Activated T-helper 9 cell treated with anti-CD3 and anti-CD28 coated beads, Interleukin-2, amount 50 U/mL, for 16 hours (primary cell): ENCODE measurements around the gene ZCCHC7.
"Not testable (repeated sequence)": the region's sequence is repeated elsewhere in the genome, so short reads cannot be mapped to it uniquely, and the experiment has no call there.

Experiments used
- DNase-seq: peaks from one replicate; pipeline ENCODE4 v3.0.0-alpha.2; 2020; ENCODE audit warnings: low read depth

Gene ZCCHC7

GRCh38 chr9:37251452-37251851 lies 131.1 kb downstream of the ZCCHC7 start:
- DNase-seq, result no peak

- DNase-seq, result no peak
These were observed 133.1 kb downstream of the ZCCHC7 start for GRCh38 chr9:37253377-37253937.

DNA sequence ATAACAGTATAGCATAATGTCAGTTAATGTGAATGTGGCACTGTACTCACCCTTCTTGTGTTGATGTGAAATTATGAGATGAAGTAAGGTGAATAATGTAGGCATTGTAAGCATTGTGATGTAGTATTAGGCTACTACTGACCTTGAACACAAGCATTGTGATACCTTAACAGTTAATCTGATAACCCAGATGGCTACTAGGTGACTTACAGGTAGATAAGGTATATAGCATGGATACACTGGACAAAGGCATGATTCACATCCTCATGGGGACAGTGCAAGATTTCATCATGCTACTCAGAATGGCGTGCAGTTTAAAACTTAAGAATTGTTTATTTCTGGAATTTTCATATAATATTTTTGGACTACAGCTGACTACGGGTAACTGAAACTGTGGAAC lies 134.8 kb downstream of the ZCCHC7 start:
- DNase-seq, result no peak

DNA sequence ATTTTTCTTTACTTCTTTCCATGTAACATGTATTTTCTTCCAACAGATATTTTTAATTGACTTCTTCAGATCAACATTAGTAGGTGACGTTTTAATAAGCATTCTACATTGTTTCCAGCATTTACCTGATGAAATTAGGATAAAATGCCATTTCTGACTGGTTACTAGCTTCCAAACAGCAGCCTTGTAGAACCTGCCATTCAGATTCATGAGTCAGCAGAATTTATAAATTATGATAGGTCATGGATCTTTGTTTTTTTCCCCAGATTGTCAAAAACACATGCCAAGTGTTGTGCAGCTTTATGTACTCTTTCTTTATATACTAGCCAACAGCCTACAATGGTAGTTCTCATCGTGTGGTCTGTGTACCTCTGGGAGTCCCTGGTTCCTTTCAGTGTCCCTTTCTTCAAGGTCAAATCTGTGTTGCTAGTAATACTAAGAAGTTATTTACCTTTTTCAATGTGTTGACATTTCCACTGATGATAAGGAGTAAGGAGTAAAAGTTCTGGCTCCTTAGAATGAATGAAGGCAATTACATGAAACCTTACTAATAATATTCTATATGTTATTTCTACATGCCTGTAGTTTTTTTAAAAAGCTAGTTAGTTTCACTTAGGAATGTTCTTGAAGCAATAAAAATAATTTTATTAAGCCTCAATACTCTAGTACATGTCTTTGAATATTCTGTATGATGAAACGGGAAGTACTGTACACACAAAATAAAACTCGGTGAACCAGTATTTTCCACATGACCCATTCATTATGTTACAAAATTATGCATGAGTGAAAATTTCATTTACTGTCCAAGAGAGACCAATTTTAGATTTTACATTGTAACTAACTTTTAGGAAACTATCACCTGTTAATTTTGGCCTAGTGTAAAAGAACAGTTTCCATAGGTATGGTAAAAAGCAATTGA lies 135.8 kb downstream of the ZCCHC7 start:
- no peak for DNase-seq

- DNase-seq, result no peak
These were observed 139.6 kb downstream of the ZCCHC7 start for GRCh38 chr9:37259951-37260350.

DNA sequence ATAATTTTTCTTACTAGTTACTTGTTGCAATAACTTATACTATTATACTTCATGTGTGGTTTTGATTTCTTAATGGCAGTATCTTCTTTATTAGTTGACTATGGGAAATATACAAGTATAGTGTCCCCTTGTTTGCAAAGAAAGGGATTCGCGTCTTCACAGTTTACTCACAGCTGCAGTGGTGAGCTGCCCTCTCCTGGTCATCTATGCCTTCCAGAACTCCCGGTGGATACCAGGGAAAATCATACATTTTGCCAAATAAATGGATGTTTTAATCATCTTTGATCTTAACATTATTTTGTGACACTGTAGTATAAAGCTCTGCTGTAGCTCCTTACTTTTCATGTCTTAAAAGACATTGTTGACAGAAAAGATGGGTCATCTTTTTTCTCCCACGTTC lies 142.0 kb downstream of the ZCCHC7 start:
- no peak for DNase-seq

- DNase-seq, result no peak
These were observed 144.2 kb downstream of the ZCCHC7 start for GRCh38 chr9:37264539-37264938.

- DNase-seq, result no peak
These were observed 146.3 kb downstream of the ZCCHC7 start for GRCh38 chr9:37266630-37267029.

GRCh38 chr9:37269221-37269620 lies 148.8 kb downstream of the ZCCHC7 start:
- DNase-seq, result no peak

GRCh38 chr9:37271679-37272078 lies 151.3 kb downstream of the ZCCHC7 start:
- no peak for DNase-seq

GRCh38 chr9:37273595-37273994 lies 153.2 kb downstream of the ZCCHC7 start:
- DNase-seq, result no peak

GRCh38 chr9:37281541-37281940 lies 161.2 kb downstream of the ZCCHC7 start:
- no peak for DNase-seq

- DNase-seq, result no peak
These were observed 163.5 kb downstream of the ZCCHC7 start for GRCh38 chr9:37283730-37284325.

- no peak for DNase-seq
These were observed 164.3 kb downstream of the ZCCHC7 start for GRCh38 chr9:37284636-37285035.

GRCh38 chr9:37286530-37287175 lies 166.3 kb downstream of the ZCCHC7 start:
- DNase-seq, result no peak

- no peak for DNase-seq
These were observed 166.9 kb downstream of the ZCCHC7 start for GRCh38 chr9:37287317-37287716.

- no peak for DNase-seq
These were observed 169.3 kb downstream of the ZCCHC7 start for GRCh38 chr9:37289631-37290030.

DNA sequence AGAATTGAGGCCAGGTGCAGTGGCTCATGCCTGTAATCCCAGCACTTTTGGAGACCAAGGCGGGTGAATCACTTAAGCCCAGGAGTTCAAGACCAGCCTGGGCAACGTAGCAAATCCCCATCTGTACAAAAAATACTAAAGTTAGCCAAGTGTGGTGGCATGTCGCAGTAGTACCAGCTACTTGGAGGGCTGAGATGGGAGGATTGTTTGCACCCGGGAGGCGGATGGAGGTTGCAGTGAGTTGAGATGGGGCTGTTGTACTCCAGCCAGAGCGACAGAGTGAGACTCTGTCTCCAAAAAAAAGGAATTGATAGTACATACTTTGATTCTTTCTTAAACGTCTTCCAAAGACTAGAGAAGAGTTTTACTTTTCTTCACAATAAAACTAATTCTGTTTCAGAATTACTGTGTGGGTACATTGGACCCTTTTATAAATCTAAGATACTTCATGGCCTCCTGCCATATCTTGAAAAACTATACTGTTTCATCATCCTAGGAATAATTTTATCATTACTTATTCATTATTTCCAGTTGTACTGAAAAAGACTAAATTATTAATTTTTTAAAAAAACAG lies 170.1 kb downstream of the ZCCHC7 start:
- no peak for DNase-seq

DNA sequence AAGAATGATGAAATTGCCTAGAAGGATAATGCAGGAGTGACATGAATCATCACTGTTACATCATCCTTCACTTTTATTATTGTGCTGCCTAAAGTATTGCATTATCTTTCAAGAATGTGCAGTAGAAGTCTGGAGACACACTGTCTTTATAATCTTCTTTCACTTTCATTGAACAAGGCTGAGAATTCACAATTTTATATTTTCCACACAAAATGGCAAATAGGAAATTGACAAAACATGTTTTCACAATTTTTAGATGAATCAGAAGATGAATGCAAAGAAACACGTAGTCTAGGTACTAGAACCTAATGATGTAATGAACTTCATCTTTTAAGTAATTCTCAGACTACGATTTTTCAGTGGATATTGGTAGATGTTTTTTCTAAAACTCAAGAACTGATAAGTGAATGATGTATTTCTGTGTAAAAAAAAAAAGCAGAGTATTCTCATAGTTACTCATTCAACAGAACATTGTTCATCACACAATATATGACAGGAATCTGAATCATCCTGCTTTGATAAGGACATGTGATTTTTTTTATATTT lies 170.6 kb downstream of the ZCCHC7 start:
- DNase-seq, result no peak

- not testable (repeated sequence) for DNase-seq
These were observed 171.4 kb downstream of the ZCCHC7 start for GRCh38 chr9:37291612-37292238.

- no peak for DNase-seq
These were observed 172.5 kb downstream of the ZCCHC7 start for GRCh38 chr9:37292896-37293295.
